Measurements from ENCODE around the gene PAQR9.

The PAQR9 gene

GRCh38 chr3:142947799-142948575 lies 15.5 kb downstream of the PAQR9 start:
- DNase-seq, result no peak

GRCh38 chr3:142947352-142947751 lies 16.1 kb downstream of the PAQR9 start:
- DNase-seq, result no peak

DNA sequence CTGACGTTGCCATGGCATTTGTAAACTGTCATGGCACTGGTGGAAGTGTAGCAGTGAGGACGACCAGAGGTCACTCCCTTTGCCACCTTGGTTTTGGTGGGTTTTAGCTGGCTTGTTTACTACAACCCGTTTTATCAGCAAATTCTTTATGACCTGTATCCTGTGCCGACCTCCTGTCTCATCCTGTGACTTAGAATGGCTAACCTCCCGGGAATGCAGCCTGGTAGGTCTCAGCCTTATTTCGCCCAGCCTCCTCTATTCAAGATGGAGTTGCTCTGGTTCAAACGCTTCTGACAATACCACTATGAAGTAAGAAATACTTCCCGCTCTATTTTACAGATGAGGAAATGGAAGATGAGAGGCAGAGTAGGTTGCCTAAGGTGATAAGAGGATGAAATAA lies 16.6 kb downstream of the PAQR9 start:
- DNase-seq, result no peak

DNA sequence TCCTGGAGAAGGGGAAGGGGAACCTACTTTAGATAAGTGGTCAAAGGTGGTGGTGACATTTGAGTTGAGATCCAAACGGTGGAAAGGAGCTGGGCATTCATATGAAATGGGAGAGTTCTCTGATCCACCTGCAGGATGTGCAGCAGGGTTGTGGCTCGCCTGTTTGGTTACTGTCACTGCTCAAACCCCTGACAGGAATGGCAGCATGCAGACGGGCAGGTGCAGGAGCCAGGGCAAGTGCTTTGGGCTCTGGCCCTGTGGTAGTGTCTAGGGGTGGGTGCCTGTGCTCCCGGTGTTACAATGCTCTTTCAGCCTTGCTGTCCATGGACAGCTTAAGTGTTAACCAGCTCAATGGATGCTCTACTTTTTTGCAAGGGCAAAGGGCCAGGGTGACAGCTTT lies 18.5 kb downstream of the PAQR9 start:
- DNase-seq, result no peak

GRCh38 chr3:142944342-142944741 lies 19.1 kb downstream of the PAQR9 start:
- DNase-seq, result no peak

DNA sequence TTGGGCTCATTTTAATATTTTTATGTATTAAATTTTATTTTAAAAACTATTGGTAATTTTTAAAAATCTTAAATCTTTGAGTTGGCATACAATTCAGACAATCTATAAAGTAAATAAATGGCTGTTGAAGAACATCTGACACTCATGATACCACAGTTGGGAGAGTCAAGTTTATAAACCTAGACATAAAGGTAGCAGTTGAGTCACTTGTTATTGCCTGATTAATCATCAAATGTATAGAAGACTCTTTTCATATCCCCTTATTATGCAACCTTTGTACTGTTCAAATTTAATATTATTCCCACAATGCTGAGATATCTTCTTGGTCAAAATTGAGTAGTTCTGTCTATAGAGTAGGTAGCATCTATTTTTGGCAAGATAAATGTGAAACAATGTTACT lies 19.6 kb downstream of the PAQR9 start:
- DNase-seq, result no peak

- DNase-seq, result no peak
Observed at GRCh38 chr3:142943349-142943748, 20.1 kb downstream of the PAQR9 start.

DNA sequence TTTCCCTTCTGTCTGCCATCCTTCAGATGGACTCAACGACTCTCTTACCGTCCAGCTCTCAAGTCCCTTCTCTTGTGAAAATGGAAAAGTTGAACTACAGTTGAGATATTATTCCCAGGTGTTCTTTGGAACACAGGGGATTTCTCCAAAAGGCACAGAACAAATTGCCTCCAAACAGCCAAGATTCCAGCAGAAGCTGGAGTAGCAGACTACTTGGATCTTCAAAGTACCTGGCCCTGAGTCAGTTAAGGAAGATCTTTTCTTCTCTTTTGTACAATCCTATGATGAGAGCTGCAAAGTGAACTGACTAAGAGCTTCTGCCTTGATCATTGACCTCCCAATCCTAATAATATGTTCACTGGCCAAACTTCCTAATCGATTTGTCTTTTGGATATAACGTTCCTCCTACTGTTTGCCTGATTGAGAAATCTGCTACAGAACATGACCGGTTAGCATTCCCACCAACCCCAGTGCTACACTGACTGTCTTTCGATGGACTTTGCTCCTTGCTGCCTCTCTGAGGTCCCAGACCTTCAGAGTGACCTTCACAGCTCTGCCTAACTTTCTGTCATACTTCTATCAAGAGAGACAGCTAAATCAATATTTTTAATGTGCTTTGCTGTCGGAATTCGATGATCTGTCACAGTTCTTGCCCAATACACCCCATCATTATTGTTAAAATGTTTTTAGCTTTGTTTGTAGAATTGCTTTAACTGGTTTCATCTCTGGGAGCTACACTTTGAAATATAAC lies 21.9 kb downstream of the PAQR9 start:
- no peak for DNase-seq

DNA sequence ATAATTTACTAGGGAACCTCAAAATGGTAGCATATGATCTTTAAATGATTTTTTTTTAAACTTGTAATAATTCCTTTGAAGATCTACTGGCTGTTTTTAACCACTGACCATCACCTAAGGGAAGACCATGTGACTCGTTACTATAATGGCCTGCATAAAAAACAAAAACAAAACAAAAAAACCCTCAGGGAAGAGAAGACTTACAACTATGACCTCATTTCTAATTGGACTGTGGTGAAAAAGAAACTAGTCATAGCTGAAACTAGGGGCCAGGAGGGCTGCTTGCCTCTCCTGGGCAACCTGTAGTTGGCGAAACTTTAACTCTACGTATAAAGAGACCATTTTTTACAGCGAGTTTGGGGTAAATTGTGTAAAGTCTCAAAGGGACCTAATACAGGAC lies 23.0 kb downstream of the PAQR9 start:
- DNase-seq, result no peak

GRCh38 chr3:142940000-142940399 lies 23.5 kb downstream of the PAQR9 start:
- DNase-seq, result no peak

DNA sequence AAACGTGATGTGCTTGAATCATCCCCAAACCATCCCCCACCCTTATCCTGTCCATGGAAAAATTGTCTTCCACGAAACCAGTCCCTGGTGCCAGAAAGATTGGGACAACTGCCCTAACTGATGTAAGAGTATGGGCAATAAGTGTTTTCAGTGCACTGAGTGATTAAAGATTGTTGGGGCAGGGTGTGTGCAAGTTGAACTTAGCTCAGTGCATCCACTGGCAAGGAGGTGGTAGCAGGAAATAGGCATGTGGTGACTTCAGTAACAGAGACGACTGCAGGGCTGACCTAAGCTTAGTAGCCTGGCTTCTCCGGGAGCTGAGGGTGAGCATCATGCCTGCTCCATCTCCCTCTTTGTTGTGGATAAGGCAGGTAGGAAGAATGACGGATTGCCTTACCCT lies 27.5 kb downstream of the PAQR9 start:
- no peak for DNase-seq

GRCh38 chr3:142934887-142935269 lies 28.6 kb downstream of the PAQR9 start:
- no peak for DNase-seq

- DNase-seq, result no peak
Observed at GRCh38 chr3:142934128-142934886, 29.2 kb downstream of the PAQR9 start.

- DNase-seq, result no peak
Observed at GRCh38 chr3:142931222-142931621, 32.3 kb downstream of the PAQR9 start.

- no peak for DNase-seq
Observed at GRCh38 chr3:142930463-142930862, 33.0 kb downstream of the PAQR9 start.

- no peak for DNase-seq
Observed at GRCh38 chr3:142929890-142930289, 33.6 kb downstream of the PAQR9 start.

- DNase-seq, result no peak
Observed at GRCh38 chr3:142929109-142929508, 34.4 kb downstream of the PAQR9 start.

GRCh38 chr3:142926368-142926944 lies 37.0 kb downstream of the PAQR9 start:
- no peak for DNase-seq

GRCh38 chr3:142925140-142925539 lies 38.3 kb downstream of the PAQR9 start:
- DNase-seq, result no peak

DNA sequence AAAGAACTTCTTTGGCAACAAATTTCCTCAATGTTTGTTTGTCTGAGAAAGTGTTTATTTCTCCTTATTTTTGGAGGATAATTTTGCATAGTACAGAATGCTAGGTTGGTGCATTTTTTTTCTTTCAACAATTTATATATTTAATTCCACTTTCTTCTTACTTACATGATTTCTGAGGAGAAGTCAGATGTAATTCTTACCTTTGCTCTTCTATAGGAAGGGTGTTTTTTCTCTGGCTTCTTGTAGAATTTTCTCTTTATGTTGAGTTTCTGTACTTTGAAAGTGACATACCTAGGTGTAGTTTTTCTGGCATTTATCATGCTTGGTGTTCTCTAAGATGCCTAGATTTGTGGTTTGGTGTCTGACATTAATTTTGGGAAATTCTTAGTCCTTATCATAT lies 39.8 kb downstream of the PAQR9 start:
- DNase-seq, result no peak

DNA sequence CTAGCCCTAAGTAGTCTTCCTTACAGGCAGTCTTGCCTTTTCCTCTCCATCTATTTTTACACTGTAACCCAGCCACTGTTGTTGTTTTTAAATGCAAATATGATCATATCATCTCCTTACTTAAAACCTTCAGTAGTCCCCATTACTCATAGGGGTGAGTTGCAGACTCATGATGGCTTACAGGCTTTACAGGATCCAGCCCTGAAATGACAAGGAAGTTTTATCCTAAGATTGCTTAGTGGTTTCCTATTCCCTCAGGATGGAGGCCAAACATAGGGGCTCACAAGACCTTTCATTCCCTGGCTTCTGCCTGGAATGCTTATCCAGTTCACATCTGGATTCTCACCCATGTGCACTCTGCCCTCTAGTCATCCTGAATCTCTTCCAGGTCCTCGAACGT lies 46.9 kb downstream of the PAQR9 start:
- DNase-seq, result no peak

DNA sequence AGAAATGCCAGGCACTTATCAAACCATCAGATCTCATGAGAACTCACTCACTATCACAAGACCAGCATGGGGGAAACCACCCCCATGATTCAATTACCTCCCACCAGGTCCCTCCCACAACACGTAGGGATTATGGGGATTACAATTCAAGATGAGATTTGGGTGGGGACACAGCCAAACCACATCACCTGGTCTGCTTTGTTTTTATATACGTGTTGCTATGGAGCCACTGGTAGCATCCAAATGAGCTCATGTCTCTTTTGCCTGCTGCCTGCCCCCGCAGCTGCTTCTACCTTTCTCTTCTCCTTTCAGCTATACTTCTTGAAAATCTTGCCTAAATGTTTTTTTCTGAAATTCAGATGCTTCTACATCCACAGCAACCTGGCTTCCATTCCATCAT lies 47.8 kb downstream of the PAQR9 start:
- no peak for DNase-seq

DNA sequence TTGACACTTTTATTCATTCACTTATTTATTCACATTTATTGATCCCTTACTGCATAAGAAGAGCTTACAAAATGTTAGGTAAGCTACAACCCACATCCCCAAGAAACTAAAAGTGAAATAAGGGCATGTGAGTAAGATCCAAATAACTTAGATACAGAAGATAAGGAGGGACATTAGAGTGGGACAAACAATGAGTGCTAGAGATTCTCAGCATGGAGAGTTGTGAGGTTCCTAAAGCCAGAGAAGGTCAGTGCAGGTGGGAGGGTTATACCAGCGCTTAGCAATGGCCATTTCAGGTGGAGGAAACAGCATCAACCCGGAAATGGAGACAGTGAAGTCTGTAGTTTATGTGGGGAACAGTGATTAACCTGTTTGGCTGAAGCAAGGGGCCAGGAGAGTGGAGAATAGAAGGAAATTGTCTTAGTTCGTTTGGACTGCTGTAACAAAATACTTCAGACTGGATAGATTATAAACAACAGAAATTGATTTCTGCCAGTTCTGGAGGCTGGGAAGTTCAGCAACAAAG lies 49.1 kb downstream of the PAQR9 start:
- DNase-seq, result no peak

Data from left hindlimb (tissue), 1 donor.